Peyer's patch (tissue), 4 donors: ENCODE results near the gene NAP1L5.

Experiments used
- CTCF ChIP-seq, 6 experiments: fragments of 450-650 bp in 4 of 6; fragments of 200-600 bp in 2 of 6; sonication (generic) in 1 of 6; IDR thresholded peaks; one replicate each; pipeline ENCODE4 v1.5.1; 2017 to 2019; ENCODE audit warnings: antibody characterized with exemption in 6 of 6, mild to moderate bottlenecking in 3 of 6, moderate library complexity in 1 of 6
- POLR2A ChIP-seq, 2 donors: fragments of 450-650 bp; IDR thresholded peaks; one replicate each; pipeline ENCODE4 v1.5.1; 2017; ENCODE audit warnings: antibody characterized with exemption in 2 of 2, mild to moderate bottlenecking in 2 of 2, moderate library complexity in 2 of 2

- peak in 4 of 6 experiments; percentile 22 to 40 (median 32) for TF ChIP-seq CTCF (IDR thresholded peaks at IDR 0.05)
- no peak for TF ChIP-seq POLR2A (IDR thresholded peaks at IDR 0.05)
Observed at GRCh38 chr4:88706574-88706973, 8.9 kb upstream of the NAP1L5 start.
